IMR-90 (cell line): ENCODE data around the gene PFDN6. TPM values are rescaled to one million over a fixed set of nuclear protein-coding genes. Genes with fewer than 3 reads are reported as not detected.

Source experiments
- ATAC-seq: fragments of 200-7000 bp; cut with Tn5 transposase; 2 replicates; pipeline ENCODE4 v1.9.1; 2020; ENCODE audit warnings: low read depth, mild to moderate bottlenecking, moderate library complexity
- BruUV-seq: library from RNA; stranded (reverse); fragments of 400-500 nt; replicated peaks from 2 replicates; lab custom pipeline; 2021; lab: Mats Ljungman, UMichigan
- CTCF ChIA-PET: fragments of 300-600 bp; formaldehyde crosslinking; extraction: SDS; loops from one replicate; lab custom pipeline; 2021; ENCODE audit warnings: antibody characterized with exemption; lab: Yijun Ruan, JAX
- POLR2A ChIA-PET: fragments of 300-600 bp; sonication (Branson Sonifier 250); formaldehyde crosslinking; loops from one replicate; lab custom pipeline; 2022; ENCODE audit warnings: antibody characterized with exemption; ENCODE audit not compliant: unreplicated experiment; lab: Charles Lee
- DNase-seq: peaks from one replicate; pipeline ENCODE4 v3.0.0; 2013
- H2AFZ ChIP-seq: replicated peaks from 2 replicates; pipeline ENCODE3; 2013; ENCODE audit warnings: low read length, mild to moderate bottlenecking; ENCODE audit not compliant: poor library complexity
- H2AK5ac ChIP-seq: 2 replicates; pipeline ENCODE4 v1.6.1; 2013; ENCODE audit warnings: low read depth, low read length, inconsistent platforms
- H2AK9ac ChIP-seq: replicated peaks from 2 replicates; pipeline ENCODE3; 2013; ENCODE audit warnings: mild to moderate bottlenecking, low read depth, low read length, moderate library complexity; ENCODE audit not compliant: poor library complexity
- H2BK120ac ChIP-seq: 2 replicates; pipeline ENCODE4 v1.6.1; 2013; ENCODE audit warnings: low read depth, low read length, inconsistent platforms
- H2BK15ac ChIP-seq: 3 replicates; pipeline ENCODE4 v1.6.1; 2013; ENCODE audit warnings: low read depth, low read length, inconsistent platforms
- H2BK20ac ChIP-seq: 2 replicates; pipeline ENCODE4 v1.6.1; 2013; ENCODE audit warnings: low read depth, mild to moderate bottlenecking, inconsistent platforms, low read length, moderate library complexity
- H2BK5ac ChIP-seq: 2 replicates; pipeline ENCODE4 v1.6.1; 2013; ENCODE audit warnings: mild to moderate bottlenecking, low read depth, low read length, inconsistent platforms; ENCODE audit not compliant: poor library complexity, severe bottlenecking
- H3K14ac ChIP-seq: replicated peaks from 2 replicates; pipeline ENCODE4 v1.6.1; 2013; ENCODE audit warnings: low read depth, low read length, inconsistent platforms
- H3K18ac ChIP-seq: 2 replicates; pipeline ENCODE4 v1.6.1; 2013; ENCODE audit warnings: low read depth, low read length, control low read depth
- H3K23ac ChIP-seq: 2 replicates; pipeline ENCODE4 v1.6.1; 2013; ENCODE audit warnings: low read depth, low read length, inconsistent platforms
- H3K27ac ChIP-seq: 2 replicates; pipeline ENCODE4 v1.5.1; 2013; ENCODE audit warnings: mild to moderate bottlenecking, control low read depth, low read length; ENCODE audit not compliant: insufficient read depth
- H3K27me3 ChIP-seq: 2 replicates; pipeline ENCODE4 v1.6.1; 2013; ENCODE audit warnings: low read length; ENCODE audit not compliant: control insufficient read depth, insufficient read depth
- H3K36me3 ChIP-seq: 2 replicates; pipeline ENCODE4 v1.6.1; 2013; ENCODE audit warnings: low read length, mixed read lengths; ENCODE audit not compliant: control insufficient read depth, insufficient read depth
- H3K4ac ChIP-seq: 2 replicates; pipeline ENCODE4 v1.6.1; 2013; ENCODE audit warnings: low read depth, low read length, inconsistent platforms
- H3K4me1 ChIP-seq: 2 replicates; pipeline ENCODE4 v1.6.1; 2013; ENCODE audit warnings: low read length, mixed read lengths; ENCODE audit not compliant: control insufficient read depth, insufficient read depth
- H3K4me2 ChIP-seq: 2 replicates; pipeline ENCODE4 v1.6.1; 2013; ENCODE audit warnings: low read depth, mild to moderate bottlenecking, control low read depth, low read length, moderate library complexity
- H3K4me3 ChIP-seq: 2 replicates; pipeline ENCODE4 v1.5.1; 2013; ENCODE audit warnings: low read depth, mild to moderate bottlenecking, control low read depth, low read length, moderate library complexity; ENCODE audit not compliant: insufficient read depth
- H3K56ac ChIP-seq: 2 replicates; pipeline ENCODE4 v1.6.1; 2013; ENCODE audit warnings: low read length, inconsistent platforms; ENCODE audit not compliant: insufficient read depth; ENCODE audit errors: extremely low read depth
- H3K79me1 ChIP-seq, 2 experiments: 2 replicates each; pipeline ENCODE4 v1.6.1; 2013; ENCODE audit warnings: low read length in 2 of 2, inconsistent platforms in 1 of 2, low read depth in 1 of 2
- H3K9ac ChIP-seq: 2 replicates; pipeline ENCODE4 v1.6.1; 2013; ENCODE audit warnings: low read depth, low read length, control low read depth
- H3K9me1 ChIP-seq: 2 replicates; pipeline ENCODE4 v1.6.1; 2013; ENCODE audit warnings: low read length, inconsistent platforms; ENCODE audit not compliant: insufficient read depth
- H3K9me3 ChIP-seq: 2 replicates; pipeline ENCODE4 v1.6.1; 2013; ENCODE audit warnings: low read length; ENCODE audit not compliant: control insufficient read depth, insufficient read depth
- H4K20me1 ChIP-seq: 2 replicates; pipeline ENCODE4 v1.6.1; 2013; ENCODE audit warnings: low read length, inconsistent platforms; ENCODE audit not compliant: insufficient read depth
- H4K5ac ChIP-seq: 2 replicates; pipeline ENCODE4 v1.6.1; 2013; ENCODE audit warnings: mild to moderate bottlenecking, low read depth, low read length, control low read depth
- H4K8ac ChIP-seq, 2 experiments: 2 replicates each; pipeline ENCODE4 v1.6.1; 2013; ENCODE audit warnings: low read depth in 2 of 2, low read length in 2 of 2, control low read depth in 1 of 2, inconsistent platforms in 1 of 2
- H4K91ac ChIP-seq: 2 replicates; pipeline ENCODE4 v1.6.1; 2013; ENCODE audit warnings: low read depth, low read length, inconsistent platforms; ENCODE audit not compliant: insufficient read depth
- CEBPB ChIP-seq: IDR thresholded peaks from 2 replicates; pipeline ENCODE4 v1.6.1; 2012; ENCODE audit warnings: low read depth, low read length, improper control_type of control experiment
- MXI1 ChIP-seq: IDR thresholded peaks from 2 replicates; pipeline ENCODE4 v1.6.1; 2012; ENCODE audit warnings: low read depth, mild to moderate bottlenecking, low read length, moderate library complexity, borderline replicate concordance
- POLR2A ChIP-seq: IDR thresholded peaks from 2 replicates; pipeline ENCODE4 v1.6.1; 2012; ENCODE audit warnings: mild to moderate bottlenecking, low read depth, low read length
- RCOR1 ChIP-seq: IDR thresholded peaks from 2 replicates; pipeline ENCODE4 v1.6.1; 2012; ENCODE audit warnings: mild to moderate bottlenecking, low read length, improper control_type of control experiment; ENCODE audit not compliant: insufficient replicate concordance
- USF2 ChIP-seq: fragments of 150-350 bp; IDR thresholded peaks from 2 replicates; pipeline ENCODE4 v1.6.1; 2017; ENCODE audit warnings: mild to moderate bottlenecking, antibody characterized with exemption, low read length, low read depth
- WGBS, 2 experiments: methylation state at CpG; one replicate each; pipeline versions ENCODE4 v1.1.5 to v1.1.7; 2013; ENCODE audit warnings: missing lambda C conversion rate in 2 of 2; ENCODE audit not compliant: insufficient read length in 1 of 2; ENCODE audit errors: extremely low coverage in 2 of 2; 5-methylcytosine and 5-hydroxymethylcytosine counted together
- dilution Hi-C: fragments of 300-500 bp; cut with HindIII; formaldehyde crosslinking; loops from one replicate; pipeline ENCODE4 v1.14.3; 2018; ENCODE audit warnings: low sequenced_read_pairs; ENCODE audit not compliant: unreplicated experiment
- in situ Hi-C: fragments of 300-500 bp; cut with MboI; formaldehyde crosslinking; loops from 3 replicates; pipeline ENCODE4 v1.14.3; 2019; ENCODE audit warnings: low sequenced_read_pairs, inconsistent platforms, mixed read lengths
- intact Hi-C: fragments of 100-400 bp; cut with micrococcal nuclease; formaldehyde crosslinking; loops from 2 replicates; pipeline ENCODE4 v1.10.0; 2022
- polyA plus RNA-seq, 3 experiments: library from polyadenylated mRNA; depleted of rRNA; stranded (reverse); fragments of >200 nt; gene quantifications; 2 replicates each; pipeline ENCODE4 v1.2.3, GENCODE V29; 2012; ENCODE audit warnings: low replicate concordance in 1 of 3
- total RNA-seq: library from RNA; depleted of rRNA; stranded (reverse); fragments of >200 nt; gene quantifications from 2 replicates; pipeline ENCODE4 v1.2.3, GENCODE V29; 2012

The PFDN6 gene
- total and polyA plus RNA-seq, 2 of the 4 experiments (the other 2 are of a cell fraction) = 24.4 to 92.1 TPM

- H3K9ac ChIP-seq = no peak overlapping the region
- ChIA-PET CTCF (no interaction called here), POLR2A (no interaction called here)
- H3K9me3 ChIP-seq = no peaks in the 10 kb centered on the region
- intact Hi-C loops = no loop called here
- H4K91ac ChIP-seq = no peak overlapping the region
- in situ Hi-C loops = no loop called here
- H4K20me1 ChIP-seq = no peaks in the 10 kb centered on the region; the same call in 1 of the 2 replicates
- H3K4ac ChIP-seq = no peak overlapping the region
- H2AK5ac ChIP-seq = no peak overlapping the region
- no peak overlapping the region for H3K27ac ChIP-seq
- H3K4me1 ChIP-seq = peaks cover 3% of the 10 kb centered on the region; the same call in 1 of the 2 replicates
- H3K4me2 ChIP-seq = no peak overlapping the region
- BruUV-seq = no TSS peak
- H3K4me3 ChIP-seq = no peak overlapping the region
- WGBS, 2 experiments = 49% methylated on average over 4 of the region's 10 CpGs; no CpG with 5 or more reads in 1 of the 2 experiments
- H4K5ac ChIP-seq = no peak overlapping the region
- no peak overlapping the region for H2BK120ac ChIP-seq
- H3K18ac ChIP-seq = no peak overlapping the region
- H2BK5ac ChIP-seq = no peak overlapping the region
- H2BK20ac ChIP-seq = no peak overlapping the region
- dilution Hi-C loops = no loop called here
- no peaks in the 10 kb centered on the region for H3K27me3 ChIP-seq
- no peak overlapping the region for H4K8ac ChIP-seq
- H3K79me1 ChIP-seq = peaks cover 18 to 42% of the 10 kb centered on the region in 2 experiments
- no peak for DNase-seq
- no peak overlapping the region for H3K23ac ChIP-seq
- no peak overlapping the region for H3K14ac ChIP-seq
- ATAC-seq = no peak
- peaks cover 3% of the 10 kb centered on the region; the same call in 1 of the 2 replicates for H3K9me1 ChIP-seq
- TF ChIP-seq POLR2A = no peak
- no peak for TF ChIP-seq MXI1
- TF ChIP-seq USF2 = no peak
- no peak for TF ChIP-seq RCOR1
- TF ChIP-seq CEBPB = no peak
- peaks cover 30% of the 10 kb centered on the region for H3K36me3 ChIP-seq
- no peak overlapping the region for H3K56ac ChIP-seq
- no peak overlapping the region for H2AFZ ChIP-seq
- no peak overlapping the region for H2BK15ac ChIP-seq
- no peak overlapping the region for H2AK9ac ChIP-seq
Observed at GRCh38 chr6:33294086-33294823, 4.9 kb downstream of the PFDN6 start.
